ENCODE data around the gene TNFSF13.

TNFSF13 gene

GRCh38 chr17:7580604-7581575 is 22.3 kb downstream of the TNFSF13 start:
- peak overlapping the region; percentile 98 for H3K27ac ChIP-seq (ENCODE audit: low read depth, low read length)
- H3K27me3 ChIP-seq (ENCODE audit: control insufficient read depth in 5 of 5, insufficient read depth in 4 of 5, low read length in 5 of 5), result no peaks in the 10 kb centered on the region
- peaks cover 21 to 82% (median 70%) of the 10 kb centered on the region in 5 donors for H3K4me1 ChIP-seq (ENCODE audit: control insufficient read depth in 5 of 5, insufficient read depth in 5 of 5, low read length in 5 of 5)
- H3K36me3 ChIP-seq (ENCODE audit: control insufficient read depth in 5 of 5, insufficient read depth in 5 of 5, low read length in 5 of 5), result peaks cover 13 to 40% (median 35%) of the 10 kb centered on the region in 5 donors
- peak overlapping the region; percentile 61 to 96 (median 63) for H3K4me3 ChIP-seq (ENCODE audit: low read depth in 1 of 5, low read length in 5 of 5)
- H3K9ac ChIP-seq (ENCODE audit: low read length in 5 of 5), result peak overlapping the region; percentile 60 to 86 (median 68)
- no peaks in the 10 kb centered on the region for H3K9me3 ChIP-seq (ENCODE audit: control insufficient read depth in 5 of 5, low read length in 5 of 5)

GRCh38 chr17:7582396-7583252 is 24.1 kb downstream of the TNFSF13 start:
- peak overlapping the region in 2 of 5 donors; percentile 23 to 92 for H3K9ac ChIP-seq (ENCODE audit: low read length in 5 of 5)

GRCh38 chr17:7583253-7584109 is 24.9 kb downstream of the TNFSF13 start, which contains the start of gene MPDU1:
Gene MPDU1, plus strand, starts transcription at chr17:7583852. Its CDS starts 11 bp downstream, at chr17:7583863.
- no peaks in the 10 kb centered on the region for H3K27me3 ChIP-seq (ENCODE audit: control insufficient read depth in 5 of 5, insufficient read depth in 4 of 5, low read length in 5 of 5)
- H3K9me3 ChIP-seq (ENCODE audit: control insufficient read depth in 5 of 5, low read length in 5 of 5), result no peaks in the 10 kb centered on the region
- peaks cover 20 to 61% (median 53%) of the 10 kb centered on the region in 5 donors for H3K4me1 ChIP-seq (ENCODE audit: control insufficient read depth in 5 of 5, insufficient read depth in 5 of 5, low read length in 5 of 5)
- peaks cover 0 to 31% (median 29%) of the 10 kb centered on the region in 5 donors for H3K36me3 ChIP-seq (ENCODE audit: control insufficient read depth in 5 of 5, insufficient read depth in 5 of 5, low read length in 5 of 5)
- peak within 1 kb of the TSS; percentile 79 to 97 (median 87) for H3K9ac ChIP-seq (ENCODE audit: low read length in 5 of 5)
- H3K27ac ChIP-seq (ENCODE audit: low read depth, low read length), result peak within 1 kb of the TSS; percentile 98
- H3K4me3 ChIP-seq (ENCODE audit: low read depth in 1 of 5, low read length in 5 of 5), result peak within 1 kb of the TSS; percentile 80 to 97 (median 90)

More at GRCh38 chr17:7582396-7583252, 24.1 kb downstream of the TNFSF13 start:
- Histone ChIP-seq H3K4me1 (ENCODE audit: control insufficient read depth in 5 of 5, insufficient read depth in 5 of 5, low read length in 5 of 5) (peaks cover 20 to 68% (median 57%) of the 10 kb centered on the region in 5 donors), H3K9me3 (ENCODE audit: control insufficient read depth in 5 of 5, low read length in 5 of 5) (no peaks in the 10 kb centered on the region), H3K27me3 (ENCODE audit: control insufficient read depth in 5 of 5, insufficient read depth in 4 of 5, low read length in 5 of 5) (no peaks in the 10 kb centered on the region), H3K4me3 (ENCODE audit: low read depth in 1 of 5, low read length in 5 of 5) (peak overlapping the region; percentile 54 to 96 (median 88)), H3K36me3 (ENCODE audit: control insufficient read depth in 5 of 5, insufficient read depth in 5 of 5, low read length in 5 of 5) (peaks cover 5 to 35% (median 31%) of the 10 kb centered on the region in 5 donors), H3K27ac (ENCODE audit: low read depth, low read length) (peak overlapping the region; percentile 98)

- Histone ChIP-seq H3K27me3 (ENCODE audit: control insufficient read depth in 5 of 5, insufficient read depth in 4 of 5, low read length in 5 of 5) (no peaks in the 10 kb centered on the region), H3K9ac (ENCODE audit: low read length in 5 of 5) (no peak overlapping the region), H3K9me3 (ENCODE audit: control insufficient read depth in 5 of 5, low read length in 5 of 5) (no peaks in the 10 kb centered on the region), H3K27ac (ENCODE audit: low read depth, low read length) (no peak overlapping the region), H3K4me1 (ENCODE audit: control insufficient read depth in 5 of 5, insufficient read depth in 5 of 5, low read length in 5 of 5) (peaks cover 4 to 46% (median 37%) of the 10 kb centered on the region in 5 donors), H3K36me3 (ENCODE audit: control insufficient read depth in 5 of 5, insufficient read depth in 5 of 5, low read length in 5 of 5) (peaks cover 2 to 39% (median 27%) of the 10 kb centered on the region in 5 donors), H3K4me3 (ENCODE audit: low read depth in 1 of 5, low read length in 5 of 5) (no peak overlapping the region)
Observed at GRCh38 chr17:7586673-7587419, 28.3 kb downstream of the TNFSF13 start.

GRCh38 chr17:7587420-7588151 is 29.0 kb downstream of the TNFSF13 start:
- Histone ChIP-seq H3K36me3 (ENCODE audit: control insufficient read depth in 5 of 5, insufficient read depth in 5 of 5, low read length in 5 of 5) (peaks cover 3 to 47% (median 34%) of the 10 kb centered on the region in 5 donors), H3K9me3 (ENCODE audit: control insufficient read depth in 5 of 5, low read length in 5 of 5) (no peaks in the 10 kb centered on the region), H3K27me3 (ENCODE audit: control insufficient read depth in 5 of 5, insufficient read depth in 4 of 5, low read length in 5 of 5) (no peaks in the 10 kb centered on the region), H3K4me1 (ENCODE audit: control insufficient read depth in 5 of 5, insufficient read depth in 5 of 5, low read length in 5 of 5) (peaks cover 1 to 38% (median 30%) of the 10 kb centered on the region in 5 donors), H3K4me3 (ENCODE audit: low read depth in 1 of 5, low read length in 5 of 5) (no peak overlapping the region), H3K9ac (ENCODE audit: low read length in 5 of 5) (no peak overlapping the region), H3K27ac (ENCODE audit: low read depth, low read length) (no peak overlapping the region)

GRCh38 chr17:7588553-7589203 is 30.1 kb downstream of the TNFSF13 start:
- Histone ChIP-seq H3K36me3 (ENCODE audit: control insufficient read depth in 5 of 5, insufficient read depth in 5 of 5, low read length in 5 of 5) (peaks cover 3 to 57% (median 45%) of the 10 kb centered on the region in 5 donors), H3K27me3 (ENCODE audit: control insufficient read depth in 5 of 5, insufficient read depth in 4 of 5, low read length in 5 of 5) (no peaks in the 10 kb centered on the region), H3K4me3 (ENCODE audit: low read depth in 1 of 5, low read length in 5 of 5) (peak overlapping the region in 2 of 5 donors; percentile 46 to 48), H3K27ac (ENCODE audit: low read depth, low read length) (no peak overlapping the region), H3K9me3 (ENCODE audit: control insufficient read depth in 5 of 5, low read length in 5 of 5) (no peaks in the 10 kb centered on the region), H3K4me1 (ENCODE audit: control insufficient read depth in 5 of 5, insufficient read depth in 5 of 5, low read length in 5 of 5) (peaks cover 1 to 28% (median 21%) of the 10 kb centered on the region in 5 donors), H3K9ac (ENCODE audit: low read length in 5 of 5) (peak overlapping the region in 2 of 5 donors; percentile 35)

- Histone ChIP-seq H3K4me1 (ENCODE audit: control insufficient read depth in 5 of 5, insufficient read depth in 5 of 5, low read length in 5 of 5) (peaks cover 1 to 25% (median 19%) of the 10 kb centered on the region in 5 donors), H3K27me3 (ENCODE audit: control insufficient read depth in 5 of 5, insufficient read depth in 4 of 5, low read length in 5 of 5) (no peaks in the 10 kb centered on the region), H3K4me3 (ENCODE audit: low read depth in 1 of 5, low read length in 5 of 5) (peak overlapping the region in 2 of 5 donors; percentile 46 to 48), H3K27ac (ENCODE audit: low read depth, low read length) (no peak overlapping the region), H3K36me3 (ENCODE audit: control insufficient read depth in 5 of 5, insufficient read depth in 5 of 5, low read length in 5 of 5) (peaks cover 7 to 64% (median 52%) of the 10 kb centered on the region in 5 donors), H3K9ac (ENCODE audit: low read length in 5 of 5) (peak overlapping the region in 2 of 5 donors; percentile 25 to 35), H3K9me3 (ENCODE audit: control insufficient read depth in 5 of 5, low read length in 5 of 5) (no peaks in the 10 kb centered on the region)
Observed at GRCh38 chr17:7589204-7589868, 30.8 kb downstream of the TNFSF13 start.

Data from subcutaneous abdominal adipose tissue (tissue), 5 donors.